ENCODE data around the gene MS4A10.

The MS4A10 gene

DNA sequence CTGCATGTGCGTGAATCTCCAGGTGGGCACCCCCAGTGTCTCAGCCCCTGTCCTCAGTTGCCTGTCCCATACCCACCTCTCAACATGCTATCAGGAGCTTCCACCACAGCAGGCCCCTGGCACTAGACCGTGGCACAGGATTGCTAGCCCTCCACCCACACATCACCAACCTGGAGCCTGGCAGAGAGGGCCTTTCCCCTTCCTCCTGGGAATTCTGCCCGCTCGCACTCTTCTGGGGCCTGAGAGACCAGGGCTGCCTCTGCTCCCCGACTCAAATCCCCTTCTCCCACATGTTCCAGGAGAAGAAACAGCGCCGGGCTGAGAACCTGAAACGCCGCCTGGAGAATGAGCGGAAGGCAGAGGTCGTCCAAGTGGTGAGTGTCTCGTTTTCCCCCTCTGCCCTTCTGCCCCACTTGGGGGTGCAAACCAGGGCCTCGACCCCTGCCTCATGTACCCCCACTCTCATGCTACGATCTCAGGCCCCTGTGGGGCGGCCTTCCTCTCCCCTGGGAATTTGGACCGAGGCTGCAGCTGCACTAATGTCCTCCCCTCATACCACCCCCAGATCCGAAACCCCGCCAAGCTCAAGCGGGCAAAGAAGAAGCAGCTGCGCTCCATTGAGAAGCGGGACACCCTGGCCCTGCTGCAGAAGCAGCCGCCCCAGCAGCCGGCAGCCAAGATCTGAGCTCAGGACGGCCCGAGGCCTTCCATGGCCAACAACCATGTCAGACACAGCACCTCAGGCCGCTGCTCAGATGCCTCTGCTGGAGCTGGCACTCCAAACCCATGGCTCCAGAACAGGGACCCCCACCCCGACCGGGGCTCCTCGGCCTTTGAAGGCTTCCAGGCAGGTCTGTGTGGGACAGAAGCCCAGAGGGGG is 64.7 kb downstream of the MS4A10 start:
- DNase-seq (ENCODE audit: low read depth in 2 of 2), result no peak
